ENCODE results near the gene ANKRD13B.

The ANKRD13B gene

DNA sequence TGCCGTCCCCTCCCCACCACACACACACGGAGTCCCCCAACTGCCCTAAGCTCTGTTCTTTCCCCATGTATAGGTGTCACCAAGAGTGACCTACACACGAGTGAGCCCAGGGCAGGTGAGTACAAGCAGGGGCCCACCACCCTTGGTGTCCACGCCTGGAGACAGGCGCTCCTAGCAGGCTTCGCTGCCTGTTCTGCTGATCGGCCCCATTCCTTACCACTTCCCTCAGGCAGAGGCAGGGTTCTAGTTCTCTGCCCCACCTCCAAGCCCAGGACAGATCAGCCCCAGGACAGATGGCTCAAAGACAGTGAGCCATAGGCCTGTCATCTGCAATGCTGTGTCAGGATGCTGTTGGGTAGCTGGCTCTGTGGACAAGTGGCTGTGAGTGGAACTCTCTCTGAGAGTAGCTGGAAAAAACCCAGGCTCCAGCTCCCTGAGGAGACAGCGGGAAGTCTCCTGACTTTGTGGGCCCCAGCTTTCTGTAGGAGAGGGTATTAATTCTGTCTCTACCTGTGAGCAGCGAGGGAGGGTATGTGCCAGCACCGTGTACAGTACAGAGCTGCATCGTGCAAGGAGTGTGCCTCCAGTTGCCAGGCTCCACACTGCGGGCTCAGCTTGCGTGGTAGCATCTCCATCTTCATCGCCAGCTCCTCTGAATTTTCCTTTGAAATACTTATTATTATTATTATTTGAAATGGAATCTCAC is 23.5 kb upstream of the ANKRD13B start:
- H3K4me3 ChIP-seq (ENCODE audit: low read length): peak overlapping the region; percentile 56
- no peak for TF ChIP-seq CTCF (IDR thresholded peaks at IDR 0.05; ENCODE audit: insufficient read depth, low read depth, low read length, missing control alignments)
- DNase-seq (ENCODE audit: low read depth): peak; percentile 73

DNA sequence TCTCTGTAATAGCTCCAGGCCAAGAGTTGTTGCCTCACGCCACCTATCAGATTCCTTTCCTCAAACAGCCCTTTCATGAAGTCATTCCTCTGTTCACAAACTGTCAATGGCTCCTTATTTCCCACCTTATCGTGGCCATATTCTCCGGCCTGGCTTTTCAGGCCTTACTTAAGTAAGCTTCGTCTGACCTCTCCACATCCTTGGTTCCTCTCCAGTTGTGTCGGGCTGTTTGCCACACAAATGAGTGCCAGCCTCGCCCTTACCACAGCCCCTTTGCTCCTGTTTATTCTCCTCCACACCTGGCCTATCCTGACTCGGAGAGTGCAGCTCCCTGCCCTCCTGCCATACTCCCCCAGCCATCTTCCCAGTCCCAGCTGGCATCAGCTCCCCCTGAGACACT is 22.4 kb upstream of the ANKRD13B start:
- DNase-seq (ENCODE audit: low read depth): no peak
- no peak overlapping the region for H3K4me3 ChIP-seq (ENCODE audit: low read length)
- TF ChIP-seq CTCF (IDR thresholded peaks at IDR 0.05; ENCODE audit: insufficient read depth, low read depth, low read length, missing control alignments): no peak

DNA sequence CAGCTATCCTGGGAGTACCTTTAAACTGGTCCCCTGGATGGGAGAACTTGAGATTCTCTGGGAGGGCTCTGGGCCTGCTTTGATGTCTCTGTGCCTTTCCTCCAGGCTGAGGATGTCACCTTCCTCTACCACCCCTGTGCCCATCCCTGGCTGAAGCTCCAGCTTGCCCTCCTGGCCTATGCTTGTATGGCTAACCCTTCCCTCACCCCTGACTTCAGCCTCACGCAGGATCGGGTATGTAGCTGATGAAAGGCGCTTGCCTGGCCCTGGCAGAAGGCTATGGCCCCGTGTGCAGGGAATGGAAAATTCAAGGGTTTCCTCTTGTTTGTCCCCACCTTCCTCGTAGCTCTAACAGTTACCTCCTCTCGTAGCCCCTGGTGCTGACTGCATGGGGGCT is 21.4 kb upstream of the ANKRD13B start:
- no peak for TF ChIP-seq CTCF (IDR thresholded peaks at IDR 0.05; ENCODE audit: insufficient read depth, low read depth, low read length, missing control alignments)
- H3K4me3 ChIP-seq (ENCODE audit: low read length): no peak overlapping the region
- DNase-seq (ENCODE audit: low read depth): no peak

DNA sequence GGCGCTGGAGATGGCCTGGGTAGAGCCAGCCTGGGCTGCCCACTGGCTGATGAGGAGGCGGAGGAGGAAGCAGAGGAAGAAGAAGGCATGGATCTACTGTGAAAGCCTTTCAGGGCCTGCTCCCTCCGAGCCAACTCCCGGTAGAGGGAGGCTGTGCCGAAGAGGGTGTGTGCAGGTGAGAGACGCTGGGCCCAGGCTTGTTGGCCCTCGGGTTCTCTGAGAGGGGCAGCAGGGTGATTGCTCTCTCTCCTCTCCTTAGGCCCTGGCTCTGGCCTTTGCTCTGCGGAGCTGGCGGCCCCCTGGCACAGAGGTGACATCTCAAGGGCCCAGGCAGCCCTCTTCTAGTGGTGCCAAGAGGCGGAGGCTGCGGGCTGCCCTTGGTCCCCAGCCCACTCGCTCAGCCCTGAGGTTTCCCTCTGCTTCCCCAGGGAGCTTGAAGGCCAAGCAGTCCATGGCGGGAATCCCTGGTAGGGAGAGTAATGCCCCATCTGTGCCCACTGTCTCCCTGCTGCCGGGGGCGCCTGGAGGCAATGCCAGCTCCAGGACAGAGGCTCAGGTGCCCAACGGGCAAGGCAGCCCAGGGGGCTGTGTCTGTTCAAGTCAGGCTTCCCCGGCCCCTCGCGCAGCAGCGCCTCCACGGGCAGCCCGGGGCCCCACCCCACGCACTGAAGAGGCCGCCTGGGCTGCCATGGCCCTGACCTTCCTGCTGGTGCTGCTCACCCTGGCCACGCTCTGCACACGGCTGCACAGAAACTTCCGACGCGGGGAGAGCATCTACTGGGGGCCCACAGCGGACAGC is 20.9 kb upstream of the ANKRD13B start:
- DNase-seq (ENCODE audit: low read depth): no peak
- TF ChIP-seq CTCF (IDR thresholded peaks at IDR 0.05; ENCODE audit: insufficient read depth, low read depth, low read length, missing control alignments): no peak
- H3K4me3 ChIP-seq (ENCODE audit: low read length): no peak overlapping the region

- H3K4me3 ChIP-seq (ENCODE audit: low read length): no peak overlapping the region
- peak; percentile 42 for TF ChIP-seq CTCF (IDR thresholded peaks at IDR 0.05; ENCODE audit: insufficient read depth, low read depth, low read length, missing control alignments)
- no peak for DNase-seq (ENCODE audit: low read depth)
Observed at GRCh38 chr17:29572691-29573557, 20.0 kb upstream of the ANKRD13B start.

- no peak for DNase-seq (ENCODE audit: low read depth)
- no peak overlapping the region for H3K4me3 ChIP-seq (ENCODE audit: low read length)
- no peak for TF ChIP-seq CTCF (IDR thresholded peaks at IDR 0.05; ENCODE audit: insufficient read depth, low read depth, low read length, missing control alignments)
Observed at GRCh38 chr17:29573558-29573869, 19.4 kb upstream of the ANKRD13B start.
